Measurements from ENCODE around the gene FOXO3. TPM values are rescaled to one million over a fixed set of nuclear protein-coding genes. Genes with fewer than 3 reads are reported as not detected.
"Not testable (repeated sequence)": the region's sequence is repeated elsewhere in the genome, so short reads cannot be mapped to it uniquely, and the experiment has no call there.

The FOXO3 gene
- total and polyA plus RNA-seq, 2 donors (not counting 3 experiments of a cell fraction or from before 2014, with no cell fraction given): 14.4 to 16.9 TPM

DNA sequence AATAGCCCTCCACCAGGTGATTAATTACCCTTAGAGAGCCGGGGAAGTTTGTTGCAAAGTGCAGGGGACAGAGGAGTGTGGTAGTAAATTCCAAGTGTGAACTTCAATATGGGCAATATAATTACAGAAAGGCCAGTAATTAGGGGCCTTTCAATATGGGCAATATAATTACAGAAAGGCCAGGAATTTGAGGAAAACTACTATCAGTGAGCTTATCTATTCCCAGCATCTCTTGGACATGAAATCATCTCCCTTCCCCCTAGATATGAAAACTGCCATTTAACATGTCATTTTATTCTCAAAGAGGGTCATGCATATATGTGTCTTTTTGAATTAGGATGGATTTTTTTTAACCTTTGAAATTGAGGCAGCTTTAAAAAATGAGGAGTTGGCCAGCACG is 102.0 kb downstream of the FOXO3 start:
- no peak overlapping the region for H2AFZ ChIP-seq (ENCODE audit: low read depth, low read length)
- dilution Hi-C loops (cut with MboI; ENCODE audit: extremely low pct_ligation_motif_present, low sequenced_read_pairs) (no loop called here), intact Hi-C loops (cut with micrococcal nuclease) (no loop called here)
- no peaks in the 10 kb centered on the region for H3K9me3 ChIP-seq (replicated peaks; ENCODE audit: control insufficient read depth, insufficient read depth, low read length)
- H3K4me3 ChIP-seq (replicated peaks in 1 of 3; ENCODE audit: insufficient read depth in 1 of 3, low read depth in 1 of 3, low read length in 3 of 3): no peak overlapping the region
- no peaks in the 10 kb centered on the region for H3K4me1 ChIP-seq (ENCODE audit: control insufficient read depth, extremely low read depth, insufficient read depth, low read length)
- POLR2A ChIA-PET: no interaction called here
- no peaks in the 10 kb centered on the region for H3K79me2 ChIP-seq (ENCODE audit: control insufficient read depth, insufficient read depth, low read length)
- no peak overlapping the region for H3K4me2 ChIP-seq (ENCODE audit: insufficient read depth, low read length)
- no peak overlapping the region for H3K9ac ChIP-seq (replicated peaks; ENCODE audit: extremely low read depth, insufficient read depth, low read length)
- no peaks in the 10 kb centered on the region for H3K9me1 ChIP-seq (replicated peaks; ENCODE audit: control insufficient read depth, extremely low read depth, insufficient read depth, low read length)
- H3K27ac ChIP-seq (ENCODE audit: insufficient read depth, low read depth, low read length): no peak overlapping the region
- FAIRE-seq: peak; percentile 28
- CTCF ChIA-PET: no interaction called here
- H3K27me3 ChIP-seq (ENCODE audit: control insufficient read depth in 2 of 2, insufficient read depth in 2 of 2, low read length in 2 of 2): no peaks in the 10 kb centered on the region
- H3K36me3 ChIP-seq (ENCODE audit: control insufficient read depth in 2 of 2, extremely low read depth in 1 of 2, insufficient read depth in 2 of 2, low read length in 2 of 2): peaks cover 0 to 6% of the 10 kb centered on the region in 2 experiments
- BruUV-seq (replicated peaks): no TSS peak
- no peaks in the 10 kb centered on the region for H4K20me1 ChIP-seq (replicated peaks; ENCODE audit: control insufficient read depth, extremely low read depth, insufficient read depth, low read length)
- TF ChIP-seq, protein P1, sequence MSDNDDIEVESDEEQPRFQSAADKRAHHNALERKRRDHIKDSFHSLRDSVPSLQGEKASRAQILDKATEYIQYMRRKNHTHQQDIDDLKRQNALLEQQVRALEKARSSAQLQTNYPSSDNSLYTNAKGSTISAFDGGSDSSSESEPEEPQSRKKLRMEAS (IDR thresholded peaks at IDR 0.05; ENCODE audit: insufficient read depth, insufficient read length): no peak
- TF ChIP-seq, protein P2, sequence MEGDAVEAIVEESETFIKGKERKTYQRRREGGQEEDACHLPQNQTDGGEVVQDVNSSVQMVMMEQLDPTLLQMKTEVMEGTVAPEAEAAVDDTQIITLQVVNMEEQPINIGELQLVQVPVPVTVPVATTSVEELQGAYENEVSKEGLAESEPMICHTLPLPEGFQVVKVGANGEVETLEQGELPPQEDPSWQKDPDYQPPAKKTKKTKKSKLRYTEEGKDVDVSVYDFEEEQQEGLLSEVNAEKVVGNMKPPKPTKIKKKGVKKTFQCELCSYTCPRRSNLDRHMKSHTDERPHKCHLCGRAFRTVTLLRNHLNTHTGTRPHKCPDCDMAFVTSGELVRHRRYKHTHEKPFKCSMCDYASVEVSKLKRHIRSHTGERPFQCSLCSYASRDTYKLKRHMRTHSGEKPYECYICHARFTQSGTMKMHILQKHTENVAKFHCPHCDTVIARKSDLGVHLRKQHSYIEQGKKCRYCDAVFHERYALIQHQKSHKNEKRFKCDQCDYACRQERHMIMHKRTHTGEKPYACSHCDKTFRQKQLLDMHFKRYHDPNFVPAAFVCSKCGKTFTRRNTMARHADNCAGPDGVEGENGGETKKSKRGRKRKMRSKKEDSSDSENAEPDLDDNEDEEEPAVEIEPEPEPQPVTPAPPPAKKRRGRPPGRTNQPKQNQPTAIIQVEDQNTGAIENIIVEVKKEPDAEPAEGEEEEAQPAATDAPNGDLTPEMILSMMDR (IDR thresholded peaks at IDR 0.05; ENCODE audit: extremely low read depth in 1 of 2, insufficient read depth in 1 of 2, low read depth in 1 of 2, low read length in 2 of 2): no peak
- TF ChIP-seq FOS (IDR thresholded peaks at IDR 0.05; ENCODE audit: borderline replicate concordance, insufficient read depth, low read length): no peak
- no peak for TF ChIP-seq EZH2 (IDR thresholded peaks at IDR 0.05; ENCODE audit: borderline replicate concordance, low read depth, low read length, severe bottlenecking)
- TF ChIP-seq POLR2A (IDR thresholded peaks at IDR 0.05; ENCODE audit: low read depth, low read length): no peak
- no peak for TF ChIP-seq JUN (IDR thresholded peaks at IDR 0.05; ENCODE audit: borderline replicate concordance, insufficient read depth, insufficient read length, low read depth)
- DNase-seq (ENCODE audit: low read depth, low spot score): no peak

DNA sequence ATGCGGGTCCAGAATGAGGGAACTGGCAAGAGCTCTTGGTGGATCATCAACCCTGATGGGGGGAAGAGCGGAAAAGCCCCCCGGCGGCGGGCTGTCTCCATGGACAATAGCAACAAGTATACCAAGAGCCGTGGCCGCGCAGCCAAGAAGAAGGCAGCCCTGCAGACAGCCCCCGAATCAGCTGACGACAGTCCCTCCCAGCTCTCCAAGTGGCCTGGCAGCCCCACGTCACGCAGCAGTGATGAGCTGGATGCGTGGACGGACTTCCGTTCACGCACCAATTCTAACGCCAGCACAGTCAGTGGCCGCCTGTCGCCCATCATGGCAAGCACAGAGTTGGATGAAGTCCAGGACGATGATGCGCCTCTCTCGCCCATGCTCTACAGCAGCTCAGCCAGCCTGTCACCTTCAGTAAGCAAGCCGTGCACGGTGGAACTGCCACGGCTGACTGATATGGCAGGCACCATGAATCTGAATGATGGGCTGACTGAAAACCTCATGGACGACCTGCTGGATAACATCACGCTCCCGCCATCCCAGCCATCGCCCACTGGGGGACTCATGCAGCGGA is 102.9 kb downstream of the FOXO3 start:
- H3K4me3 ChIP-seq (replicated peaks in 1 of 3; ENCODE audit: insufficient read depth in 1 of 3, low read depth in 1 of 3, low read length in 3 of 3); H3K79me2 ChIP-seq (ENCODE audit: control insufficient read depth, insufficient read depth, low read length); dilution Hi-C loops (cut with MboI; ENCODE audit: extremely low pct_ligation_motif_present, low sequenced_read_pairs); H3K36me3 ChIP-seq (ENCODE audit: control insufficient read depth in 2 of 2, extremely low read depth in 1 of 2, insufficient read depth in 2 of 2, low read length in 2 of 2); intact Hi-C loops (cut with micrococcal nuclease); H3K4me2 ChIP-seq (ENCODE audit: insufficient read depth, low read length); H4K20me1 ChIP-seq (replicated peaks; ENCODE audit: control insufficient read depth, extremely low read depth, insufficient read depth, low read length); H2AFZ ChIP-seq (ENCODE audit: low read depth, low read length); H3K9ac ChIP-seq (replicated peaks; ENCODE audit: extremely low read depth, insufficient read depth, low read length); POLR2A ChIA-PET; H3K9me1 ChIP-seq (replicated peaks; ENCODE audit: control insufficient read depth, extremely low read depth, insufficient read depth, low read length); BruUV-seq (replicated peaks); FAIRE-seq; H3K9me3 ChIP-seq (replicated peaks; ENCODE audit: control insufficient read depth, insufficient read depth, low read length); H3K27me3 ChIP-seq (ENCODE audit: control insufficient read depth in 2 of 2, insufficient read depth in 2 of 2, low read length in 2 of 2); DNase-seq (ENCODE audit: low read depth, low spot score); H3K4me1 ChIP-seq (ENCODE audit: control insufficient read depth, extremely low read depth, insufficient read depth, low read length); CTCF ChIA-PET; H3K27ac ChIP-seq (ENCODE audit: insufficient read depth, low read depth, low read length): not testable (repeated sequence)
